ENCODE results near the gene DNLZ.

DNA sequence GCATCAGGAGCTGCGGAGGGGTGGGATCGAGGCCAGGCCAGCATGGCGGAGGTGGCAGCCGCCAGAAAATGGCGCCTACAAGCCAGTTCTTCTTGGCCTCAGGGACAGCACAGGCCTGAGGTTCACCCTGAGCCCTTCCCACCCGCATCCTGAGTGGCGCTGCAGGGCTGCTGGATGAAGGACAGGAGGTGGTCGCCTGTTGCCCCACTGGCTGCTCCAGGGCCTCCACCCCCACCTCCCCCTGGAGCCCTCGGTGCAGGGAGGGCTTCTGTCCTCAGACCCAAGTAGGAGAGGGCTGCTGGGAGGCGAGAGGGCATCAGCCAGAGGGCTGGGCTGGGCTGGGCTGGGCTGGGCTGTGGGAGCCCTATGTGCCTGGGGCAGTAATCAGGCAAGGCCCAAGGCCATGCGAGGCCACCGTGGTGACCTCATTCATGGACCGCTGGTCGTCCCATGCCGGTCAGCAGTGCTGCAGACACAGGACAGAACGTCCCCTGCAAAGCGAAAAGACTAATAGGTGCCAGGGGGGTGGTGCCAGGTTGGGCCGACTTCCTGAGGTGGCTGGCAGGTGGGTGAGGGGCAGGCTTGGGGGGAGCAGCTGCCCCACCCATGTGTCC is 22.4 kb downstream of the DNLZ start:
- TF ChIP-seq, protein P1, sequence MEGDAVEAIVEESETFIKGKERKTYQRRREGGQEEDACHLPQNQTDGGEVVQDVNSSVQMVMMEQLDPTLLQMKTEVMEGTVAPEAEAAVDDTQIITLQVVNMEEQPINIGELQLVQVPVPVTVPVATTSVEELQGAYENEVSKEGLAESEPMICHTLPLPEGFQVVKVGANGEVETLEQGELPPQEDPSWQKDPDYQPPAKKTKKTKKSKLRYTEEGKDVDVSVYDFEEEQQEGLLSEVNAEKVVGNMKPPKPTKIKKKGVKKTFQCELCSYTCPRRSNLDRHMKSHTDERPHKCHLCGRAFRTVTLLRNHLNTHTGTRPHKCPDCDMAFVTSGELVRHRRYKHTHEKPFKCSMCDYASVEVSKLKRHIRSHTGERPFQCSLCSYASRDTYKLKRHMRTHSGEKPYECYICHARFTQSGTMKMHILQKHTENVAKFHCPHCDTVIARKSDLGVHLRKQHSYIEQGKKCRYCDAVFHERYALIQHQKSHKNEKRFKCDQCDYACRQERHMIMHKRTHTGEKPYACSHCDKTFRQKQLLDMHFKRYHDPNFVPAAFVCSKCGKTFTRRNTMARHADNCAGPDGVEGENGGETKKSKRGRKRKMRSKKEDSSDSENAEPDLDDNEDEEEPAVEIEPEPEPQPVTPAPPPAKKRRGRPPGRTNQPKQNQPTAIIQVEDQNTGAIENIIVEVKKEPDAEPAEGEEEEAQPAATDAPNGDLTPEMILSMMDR (conservative IDR thresholded peaks at IDR 0.05 in 1 of 2, IDR thresholded peaks at IDR 0.05 in 1 of 2; ENCODE audit: low read depth in 1 of 2, low read length in 2 of 2): no peak
- no peak for TF ChIP-seq EZH2 (IDR thresholded peaks at IDR 0.05; ENCODE audit: low read length, missing control alignments)

All from fibroblast of lung (primary cell).